ENCODE data around the gene THOP1. TPM values are rescaled to one million over a fixed set of nuclear protein-coding genes. Genes with fewer than 3 reads are reported as not detected.

The THOP1 gene
- total RNA-seq, 1 experiment from 2014 or later: 146 TPM

- H3K4me1 ChIP-seq (replicated peaks): peaks cover 11% of the 10 kb centered on the region
- peaks cover 13% of the 10 kb centered on the region for H3K36me3 ChIP-seq
- H3K4me3 ChIP-seq: no peak overlapping the region
- H3K9me3 ChIP-seq (replicated peaks): peaks cover 26% of the 10 kb centered on the region
- DNase-seq (ENCODE audit: low read depth in 1 of 2, low spot score in 2 of 2): no peak
- no peaks in the 10 kb centered on the region for H3K27me3 ChIP-seq (replicated peaks)
- H3K27ac ChIP-seq: no peak overlapping the region
These were observed 59.8 kb downstream of the THOP1 start for GRCh38 chr19:2845107-2845506.

- no peak for DNase-seq (ENCODE audit: low read depth in 1 of 2, low spot score in 2 of 2)
- H3K27me3 ChIP-seq (replicated peaks): no peaks in the 10 kb centered on the region
- H3K4me3 ChIP-seq: no peak overlapping the region
- H3K4me1 ChIP-seq (replicated peaks): peaks cover 6% of the 10 kb centered on the region
- no peak overlapping the region for H3K27ac ChIP-seq
- H3K36me3 ChIP-seq: peaks cover 15% of the 10 kb centered on the region
- H3K9me3 ChIP-seq (replicated peaks): peaks cover 23% of the 10 kb centered on the region
These were observed 61.0 kb downstream of the THOP1 start for GRCh38 chr19:2846180-2846894.

- Histone ChIP-seq H3K36me3 (peaks cover 21% of the 10 kb centered on the region), H3K4me3 (no peak overlapping the region), H3K4me1 (replicated peaks) (no peaks in the 10 kb centered on the region), H3K27me3 (replicated peaks) (no peaks in the 10 kb centered on the region), H3K9me3 (replicated peaks) (peaks cover 24% of the 10 kb centered on the region), H3K27ac (no peak overlapping the region)
- no peak for DNase-seq (ENCODE audit: low read depth in 1 of 2, low spot score in 2 of 2)
These were observed 62.2 kb downstream of the THOP1 start for GRCh38 chr19:2847507-2847906.

GRCh38 chr19:2848616-2849015 is 63.3 kb downstream of the THOP1 start:
- Histone ChIP-seq H3K9me3 (replicated peaks) (peaks cover 35% of the 10 kb centered on the region), H3K27ac (no peak overlapping the region), H3K4me1 (replicated peaks) (no peaks in the 10 kb centered on the region), H3K27me3 (replicated peaks) (no peaks in the 10 kb centered on the region), H3K36me3 (peaks cover 32% of the 10 kb centered on the region), H3K4me3 (no peak overlapping the region)
- DNase-seq (ENCODE audit: low read depth in 1 of 2, low spot score in 2 of 2): no peak

GRCh38 chr19:2850256-2850925 is 65.1 kb downstream of the THOP1 start:
- Histone ChIP-seq H3K27ac (no peak overlapping the region), H3K36me3 (peaks cover 50% of the 10 kb centered on the region), H3K4me1 (replicated peaks) (no peaks in the 10 kb centered on the region), H3K27me3 (replicated peaks) (no peaks in the 10 kb centered on the region), H3K4me3 (no peak overlapping the region), H3K9me3 (replicated peaks) (peaks cover 46% of the 10 kb centered on the region)
- no peak for DNase-seq (ENCODE audit: low read depth in 1 of 2, low spot score in 2 of 2)

GRCh38 chr19:2852598-2852997 is 67.3 kb downstream of the THOP1 start:
- peaks cover 47% of the 10 kb centered on the region for H3K36me3 ChIP-seq
- no peak overlapping the region for H3K27ac ChIP-seq
- H3K4me3 ChIP-seq: no peak overlapping the region
- no peaks in the 10 kb centered on the region for H3K27me3 ChIP-seq (replicated peaks)
- no peak for DNase-seq (ENCODE audit: low read depth in 1 of 2, low spot score in 2 of 2)
- no peaks in the 10 kb centered on the region for H3K4me1 ChIP-seq (replicated peaks)
- H3K9me3 ChIP-seq (replicated peaks): peaks cover 45% of the 10 kb centered on the region

- Histone ChIP-seq H3K36me3 (peaks cover 47% of the 10 kb centered on the region), H3K27me3 (replicated peaks) (no peaks in the 10 kb centered on the region), H3K27ac (no peak overlapping the region), H3K9me3 (replicated peaks) (peaks cover 45% of the 10 kb centered on the region), H3K4me1 (replicated peaks) (no peaks in the 10 kb centered on the region), H3K4me3 (no peak overlapping the region)
- DNase-seq (ENCODE audit: low read depth in 1 of 2, low spot score in 2 of 2): no peak
These were observed 67.8 kb downstream of the THOP1 start for GRCh38 chr19:2853015-2853606.

- Histone ChIP-seq H3K4me3 (no peak overlapping the region), H3K36me3 (peaks cover 47% of the 10 kb centered on the region), H3K27me3 (replicated peaks) (no peaks in the 10 kb centered on the region), H3K27ac (no peak overlapping the region), H3K4me1 (replicated peaks) (no peaks in the 10 kb centered on the region), H3K9me3 (replicated peaks) (peaks cover 43% of the 10 kb centered on the region)
- DNase-seq (ENCODE audit: low read depth in 1 of 2, low spot score in 2 of 2): no peak
These were observed 69.5 kb downstream of the THOP1 start for GRCh38 chr19:2854849-2855248.

- Histone ChIP-seq H3K36me3 (peaks cover 42% of the 10 kb centered on the region), H3K9me3 (replicated peaks) (peaks cover 43% of the 10 kb centered on the region), H3K4me1 (replicated peaks) (no peaks in the 10 kb centered on the region), H3K27ac (no peak overlapping the region), H3K27me3 (replicated peaks) (no peaks in the 10 kb centered on the region), H3K4me3 (no peak overlapping the region)
- no peak for DNase-seq (ENCODE audit: low read depth in 1 of 2, low spot score in 2 of 2)
These were observed 71.3 kb downstream of the THOP1 start for GRCh38 chr19:2856457-2857050.

- H3K27me3 ChIP-seq (replicated peaks): no peaks in the 10 kb centered on the region
- no peak for DNase-seq (ENCODE audit: low read depth in 1 of 2, low spot score in 2 of 2)
- peaks cover 26% of the 10 kb centered on the region for H3K9me3 ChIP-seq (replicated peaks)
- no peak overlapping the region for H3K4me3 ChIP-seq
- H3K36me3 ChIP-seq: peaks cover 19% of the 10 kb centered on the region
- no peak overlapping the region for H3K27ac ChIP-seq
- no peaks in the 10 kb centered on the region for H3K4me1 ChIP-seq (replicated peaks)
These were observed 73.6 kb downstream of the THOP1 start for GRCh38 chr19:2858864-2859263.

GRCh38 chr19:2863816-2864215 is 78.5 kb downstream of the THOP1 start:
- 0 out of 2 replicates have a peak, but pooled peaks cover 17% of the 10 kb centered on the region for H3K9me3 ChIP-seq (replicated peaks)
- no peaks in the 10 kb centered on the region for H3K27me3 ChIP-seq (replicated peaks)
- no peak overlapping the region for H3K4me3 ChIP-seq
- H3K36me3 ChIP-seq: no peaks in the 10 kb centered on the region
- no peak overlapping the region for H3K27ac ChIP-seq
- no peak for DNase-seq (ENCODE audit: low read depth in 1 of 2, low spot score in 2 of 2)
- H3K4me1 ChIP-seq (replicated peaks): no peaks in the 10 kb centered on the region
